GM04503 (cell line): ENCODE measurements around the gene TXNDC11.

ENCODE experiments used
- DNase-seq: peaks from one replicate; pipeline ENCODE4 v3.0.0-alpha.2; 2012; ENCODE audit warnings: low read depth

The TXNDC11 gene

GRCh38 chr16:11750056-11750455 is 7.4 kb upstream of the TXNDC11 start:
- DNase-seq = no peak

- no peak for DNase-seq
Measured at GRCh38 chr16:11748404-11749254, 6.0 kb upstream of the TXNDC11 start.

GRCh38 chr16:11747949-11748403 is 5.3 kb upstream of the TXNDC11 start:
- no peak for DNase-seq

DNA sequence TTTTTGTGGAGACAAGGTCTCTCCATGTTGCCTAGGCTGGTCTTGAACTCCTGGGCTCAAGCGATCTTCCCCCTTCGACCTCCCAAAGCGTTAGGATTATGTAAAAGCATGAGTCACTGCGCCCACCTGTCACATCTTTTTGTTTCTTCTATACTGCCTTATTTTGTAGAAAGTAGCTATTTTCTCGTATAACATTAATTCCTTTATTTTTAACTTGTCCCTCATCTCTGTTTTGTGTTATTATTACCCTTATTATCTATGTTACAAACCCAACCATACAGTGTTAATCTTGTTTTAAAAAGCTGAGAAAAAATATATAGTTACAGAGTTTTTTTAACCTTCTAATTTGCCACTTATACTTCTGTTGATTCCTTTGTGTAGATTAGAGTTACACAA is 1.4 kb upstream of the TXNDC11 start:
- no peak for DNase-seq

DNA sequence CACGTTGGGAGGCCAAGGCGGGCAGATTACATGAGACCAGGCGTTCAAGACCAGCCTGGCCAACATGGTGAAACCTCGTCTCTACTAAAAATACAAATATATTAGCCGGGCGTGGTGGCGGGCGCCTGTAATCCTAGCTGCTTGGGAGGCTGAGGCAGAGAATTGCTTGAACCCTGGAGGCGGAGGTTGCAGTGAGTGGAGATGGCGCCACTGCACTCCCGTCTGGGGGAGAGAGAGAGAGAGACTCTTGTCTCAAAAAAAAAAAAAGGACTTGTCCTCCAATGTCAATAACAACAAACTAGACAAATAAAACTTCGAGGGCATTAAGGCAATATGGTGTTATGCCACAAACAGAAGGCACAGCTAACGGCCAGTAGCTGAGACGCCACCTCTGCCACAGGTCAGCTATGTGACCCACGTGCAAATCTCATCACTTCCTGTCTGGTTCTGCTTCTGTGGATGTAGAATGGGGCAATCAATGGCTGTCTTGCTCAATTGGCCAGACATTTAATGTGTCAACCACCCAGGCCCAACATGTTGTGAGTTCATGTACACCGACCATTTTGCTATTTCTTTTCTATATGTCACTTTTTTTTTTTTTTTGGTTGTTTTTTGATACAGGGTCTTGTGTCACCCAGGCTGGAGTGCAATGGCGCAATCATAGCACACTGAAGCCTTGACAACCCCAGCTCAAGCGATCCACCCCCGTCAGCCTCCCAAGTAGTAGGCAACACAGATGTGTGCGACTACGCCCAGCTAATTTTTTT is 834 bp upstream of the TXNDC11 start:
- peak; percentile 27 for DNase-seq

DNA sequence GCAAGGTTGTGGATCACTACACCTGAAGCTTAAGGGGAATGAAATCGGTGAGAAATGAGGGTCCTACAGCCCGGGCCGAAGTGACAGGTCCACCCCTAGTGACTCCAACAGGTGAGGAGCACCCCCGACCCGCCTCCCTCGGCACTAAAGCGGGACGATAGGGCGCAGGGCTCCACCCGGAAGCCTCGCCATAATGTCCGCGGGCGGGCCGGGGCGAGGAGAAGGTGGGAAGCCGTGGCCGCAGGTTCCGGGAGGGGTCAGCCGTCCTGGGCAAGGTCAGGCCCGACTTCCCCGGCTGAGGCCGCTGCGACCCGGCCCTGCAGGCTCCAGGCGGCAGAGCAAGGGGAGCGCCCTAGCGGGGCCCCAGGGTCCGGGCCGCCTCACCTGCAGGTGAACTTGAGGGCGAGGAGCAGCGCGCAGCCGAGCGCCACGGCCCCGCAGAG is 543 bp downstream of the TXNDC11 start:
- DNase-seq = no peak

DNA sequence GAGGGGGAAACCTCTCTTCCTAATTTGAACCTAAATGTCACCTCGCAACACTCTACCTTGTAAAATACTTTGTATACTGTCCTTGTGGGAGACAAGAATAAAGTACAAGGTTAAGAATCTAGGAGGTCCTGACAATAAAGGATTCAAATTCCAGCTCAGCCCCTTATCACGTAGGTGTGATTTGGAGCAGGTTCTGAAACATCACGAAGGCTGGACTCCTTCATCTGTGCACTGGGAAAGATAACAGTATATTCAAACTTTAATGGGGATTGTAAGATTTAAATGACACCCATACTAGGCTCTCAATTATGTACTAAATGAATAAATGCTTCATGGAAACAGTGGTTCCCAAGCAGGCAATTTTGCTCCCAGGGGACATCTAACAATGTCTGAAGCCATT is 2.1 kb downstream of the TXNDC11 start:
- DNase-seq = no peak

GRCh38 chr16:11738742-11739544 is 3.7 kb downstream of the TXNDC11 start:
- no peak for DNase-seq

GRCh38 chr16:11737713-11738112 is 4.9 kb downstream of the TXNDC11 start:
- no peak for DNase-seq

DNA sequence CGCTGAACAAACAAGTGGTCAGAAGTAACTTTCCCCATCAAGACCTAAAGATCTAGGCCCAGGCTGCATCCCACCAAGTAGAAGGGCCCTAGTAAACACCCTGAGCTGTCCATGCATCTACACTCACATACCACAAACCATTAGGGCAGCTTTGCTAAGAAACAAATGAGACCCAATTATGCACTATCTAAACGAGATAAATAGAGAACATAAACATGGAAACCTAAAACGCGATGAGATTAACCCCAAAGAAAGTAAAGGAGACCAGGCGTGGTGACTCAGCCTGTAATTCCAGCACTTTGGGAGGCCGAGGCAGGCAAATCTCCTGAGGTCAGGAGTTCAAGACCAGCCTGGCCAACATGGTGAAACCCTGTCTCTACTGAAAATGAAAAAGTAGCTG is 5.8 kb downstream of the TXNDC11 start:
- no peak for DNase-seq

- no peak for DNase-seq
Measured at GRCh38 chr16:11735787-11736186, 6.9 kb downstream of the TXNDC11 start.

DNA sequence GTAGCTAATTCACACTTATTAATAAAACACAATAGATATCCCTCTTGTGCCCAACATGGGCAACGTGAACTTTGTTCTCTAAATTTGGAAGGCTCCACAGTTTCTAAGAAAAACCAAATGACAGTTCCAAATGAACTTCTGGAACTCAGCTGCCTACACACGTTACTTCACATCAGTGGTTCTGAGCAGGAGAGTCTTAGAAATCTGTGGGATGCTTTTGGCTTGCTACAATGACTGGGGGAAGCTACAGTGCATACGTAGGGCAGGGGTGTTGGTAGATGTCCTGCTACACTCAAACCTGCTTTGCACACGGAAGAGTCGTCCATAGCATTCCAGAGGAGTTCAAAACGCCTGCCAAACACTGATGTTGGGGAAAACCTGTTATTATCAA is 8.0 kb downstream of the TXNDC11 start:
- no peak for DNase-seq

- DNase-seq = no peak
Measured at GRCh38 chr16:11734025-11734652, 8.5 kb downstream of the TXNDC11 start.

DNA sequence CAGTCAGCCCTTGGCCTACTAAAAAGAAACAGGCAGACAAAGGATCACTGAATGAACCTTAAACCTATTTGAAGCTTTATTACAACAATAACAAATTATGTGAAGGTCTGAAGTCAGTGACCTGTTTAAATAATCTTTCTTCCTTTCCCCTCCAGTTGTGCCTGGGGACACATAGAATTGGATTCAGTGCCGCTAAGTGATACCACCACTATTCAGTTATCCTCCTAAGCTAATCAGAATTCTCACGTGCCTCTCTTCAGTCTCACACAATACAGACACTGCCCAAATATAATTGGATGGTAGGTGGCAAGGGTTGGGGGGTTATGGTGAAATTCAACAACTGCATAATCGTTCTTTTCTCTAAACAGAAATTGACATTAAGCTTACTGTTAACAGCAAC is 11.4 kb downstream of the TXNDC11 start:
- DNase-seq = no peak

DNA sequence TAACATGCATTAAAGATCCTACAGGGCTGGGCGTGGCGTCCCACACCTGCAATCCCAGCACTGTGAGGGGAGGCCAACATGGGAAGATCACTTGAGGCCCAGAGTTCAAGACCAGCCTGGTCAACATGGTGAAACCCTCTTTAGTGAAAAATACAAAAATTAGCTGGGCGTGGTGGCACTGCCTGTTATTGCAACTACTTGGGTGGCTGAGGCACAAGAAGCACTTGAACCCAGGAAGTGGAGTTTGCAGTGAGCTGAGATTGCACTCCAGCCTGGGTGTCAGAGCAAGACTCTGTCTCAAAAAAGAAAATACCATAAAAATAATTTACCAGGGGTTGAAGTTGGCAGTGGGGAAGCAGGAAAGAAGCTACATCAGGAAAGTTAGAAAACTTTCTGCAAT is 12.9 kb downstream of the TXNDC11 start:
- no peak for DNase-seq

DNA sequence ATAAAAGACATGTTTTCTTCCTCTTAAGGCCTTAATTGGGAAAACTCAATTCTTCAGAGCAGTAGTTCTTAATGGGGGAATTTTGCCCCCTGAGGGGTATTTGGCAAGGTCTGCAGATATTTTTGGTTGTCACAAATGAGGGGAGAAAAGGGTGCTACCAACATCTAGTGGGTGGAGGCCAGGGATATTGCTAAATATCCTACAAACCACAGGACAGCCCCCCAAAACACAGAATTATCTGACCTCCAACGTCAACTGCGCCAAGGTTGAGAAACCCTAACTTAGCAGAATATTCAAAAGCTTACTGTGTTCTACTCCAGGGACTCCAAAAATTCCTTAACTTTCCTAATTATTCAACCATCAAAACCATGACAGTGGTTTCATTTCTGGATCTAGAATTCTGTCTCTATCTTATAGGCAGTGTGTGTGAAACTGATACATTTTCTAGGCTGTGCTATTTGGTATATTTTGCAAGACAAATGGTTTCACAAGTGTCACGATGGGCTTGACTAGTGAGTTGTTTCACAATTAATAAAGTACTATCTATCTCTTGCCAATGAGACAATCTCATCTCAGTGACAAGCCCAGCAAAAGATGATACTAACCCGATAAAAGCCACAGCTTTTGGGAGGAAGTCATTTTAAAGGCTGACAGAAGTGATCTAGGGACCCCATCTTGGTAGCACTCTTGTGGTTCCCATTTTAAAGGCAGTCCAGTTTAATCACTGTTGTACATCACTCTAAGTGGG is 14.7 kb downstream of the TXNDC11 start:
- no peak for DNase-seq

- DNase-seq = no peak
Measured at GRCh38 chr16:11726008-11726407, 16.6 kb downstream of the TXNDC11 start.

- no peak for DNase-seq
Measured at GRCh38 chr16:11725457-11725856, 17.2 kb downstream of the TXNDC11 start.

GRCh38 chr16:11722468-11722808 is 20.2 kb downstream of the TXNDC11 start:
- no peak for DNase-seq

DNA sequence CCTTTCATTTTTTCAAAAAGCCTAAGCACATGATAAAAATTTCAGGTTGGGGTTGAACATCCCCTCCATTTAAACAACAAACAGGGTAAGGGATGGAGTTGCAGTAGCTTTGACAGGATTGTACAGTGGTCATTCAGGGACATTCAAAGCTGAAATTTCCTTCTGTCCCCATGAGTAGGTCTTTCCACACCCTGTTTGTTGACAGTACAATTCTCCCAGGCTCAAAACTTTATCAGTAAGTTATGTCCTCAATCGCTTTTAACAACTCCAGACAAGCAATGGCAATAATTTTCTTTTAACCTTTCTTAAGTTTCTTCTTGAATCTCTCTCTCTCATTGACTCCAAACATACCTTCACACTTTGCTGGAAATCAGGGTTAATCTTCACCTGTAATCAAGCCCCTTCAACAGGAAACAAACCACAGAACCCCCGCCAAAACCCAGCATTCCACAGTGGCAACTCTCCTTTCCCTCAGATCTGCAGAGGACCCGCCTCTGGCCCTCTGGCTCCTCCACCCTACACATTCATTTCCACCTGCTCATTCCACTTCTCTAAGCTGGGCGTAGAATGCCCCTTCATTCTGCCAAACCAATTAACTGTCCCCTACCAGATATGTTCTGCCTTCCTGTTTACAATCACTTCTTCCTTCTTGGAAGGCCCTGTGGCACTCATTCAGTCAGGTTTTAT is 20.7 kb downstream of the TXNDC11 start:
- DNase-seq = no peak

- DNase-seq = no peak
Measured at GRCh38 chr16:11719762-11720161, 22.9 kb downstream of the TXNDC11 start.
